ENCODE data around the gene STX3.
A peak's percentile ranks its signal among the peaks of the same experiment; 100 is the strongest.
"Not testable (repeated sequence)": the region's sequence is repeated elsewhere in the genome, so short reads cannot be mapped to it uniquely, and the experiment has no call there.

Gene STX3

DNA sequence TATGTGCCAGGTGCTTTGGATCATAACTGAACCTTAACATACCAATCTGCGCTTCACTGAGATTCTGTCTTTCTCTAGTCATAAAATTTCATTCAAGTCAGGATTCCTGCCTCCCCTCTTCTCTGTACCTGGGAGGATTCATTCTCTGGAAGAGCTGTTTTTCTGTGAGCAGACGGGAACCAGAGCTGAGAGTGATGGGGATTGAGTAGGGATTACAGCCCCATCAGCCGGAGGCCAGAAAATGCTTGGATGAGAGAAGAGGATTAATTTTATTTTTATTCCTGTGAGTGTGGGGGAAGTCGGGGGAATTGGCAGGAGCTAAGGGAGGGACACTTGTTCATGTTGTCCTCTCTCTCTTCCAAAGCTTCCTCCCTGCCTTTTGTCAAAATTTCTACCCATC lies 4.7 kb downstream of the STX3 start:
- no peak for FAIRE-seq

DNA sequence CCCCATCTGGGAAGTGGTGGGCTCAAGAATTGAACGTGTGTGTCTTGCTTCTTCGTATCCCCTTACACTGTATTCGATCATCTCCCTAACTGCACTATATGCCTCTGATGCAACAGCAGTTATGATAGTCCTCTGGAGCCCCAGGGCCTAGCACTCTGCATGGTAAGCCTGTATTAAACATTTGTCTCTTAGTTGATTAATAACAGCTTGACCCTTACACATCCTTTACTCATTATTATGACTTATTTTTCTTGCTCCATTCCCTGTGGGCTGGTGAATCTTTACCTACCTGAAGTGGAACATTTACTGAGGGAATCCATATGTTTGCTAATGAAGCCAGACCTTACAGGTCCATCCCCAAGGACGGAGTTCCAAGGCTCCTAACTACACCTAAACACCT lies 5.6 kb downstream of the STX3 start:
- no peak for FAIRE-seq

DNA sequence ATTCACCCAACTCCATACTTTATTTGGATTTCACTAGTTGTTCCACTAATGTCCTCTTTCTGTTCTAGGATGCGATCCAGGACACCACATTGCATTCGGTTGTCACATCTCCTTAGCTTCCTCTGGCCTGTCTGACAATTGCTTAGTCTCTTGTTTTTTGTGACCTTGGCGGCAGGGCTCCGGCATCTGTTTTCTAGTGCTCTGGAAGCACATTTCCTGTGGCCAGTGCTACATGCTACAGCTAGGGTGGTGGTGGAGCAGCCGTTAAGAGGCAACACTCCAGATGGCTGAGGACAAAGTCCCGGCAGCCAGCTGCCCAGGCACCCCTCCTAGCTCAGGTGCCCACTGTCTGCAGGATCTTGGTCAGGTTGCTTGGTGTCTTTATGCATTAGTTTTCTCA lies 6.8 kb downstream of the STX3 start:
- no peak for FAIRE-seq

DNA sequence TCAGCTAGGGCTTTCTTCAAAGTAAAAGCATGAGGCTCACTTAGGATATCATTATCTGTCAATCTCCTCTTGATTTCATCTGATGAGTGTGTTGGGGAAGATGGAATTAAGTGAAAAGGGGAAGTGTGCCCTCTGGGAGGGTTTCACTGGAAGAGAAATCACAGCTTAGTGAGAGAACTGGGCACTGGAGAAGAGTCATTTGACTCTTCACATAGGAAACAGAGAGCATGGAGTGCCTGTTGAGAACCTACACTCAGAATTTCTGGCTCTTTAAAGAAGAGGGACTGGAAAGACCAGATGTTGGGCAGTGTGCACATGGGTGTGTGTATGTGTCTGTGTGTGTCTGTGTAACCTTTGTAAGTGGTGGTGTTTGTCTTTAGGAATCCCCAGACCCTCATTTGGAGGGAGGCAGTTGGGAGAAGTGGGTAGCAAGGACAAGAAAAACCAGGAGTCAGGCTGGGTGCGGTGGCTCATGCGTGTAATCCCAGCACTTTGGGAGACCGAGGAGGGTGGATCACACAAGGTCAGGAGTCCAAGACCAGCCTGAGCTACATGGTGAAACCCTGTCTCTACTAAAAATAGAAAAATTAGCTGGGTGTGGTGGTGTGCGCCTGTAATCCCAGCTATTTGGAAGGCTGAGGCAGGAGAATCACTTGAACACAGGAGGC lies 10.0 kb downstream of the STX3 start:
- no peak for FAIRE-seq

DNA sequence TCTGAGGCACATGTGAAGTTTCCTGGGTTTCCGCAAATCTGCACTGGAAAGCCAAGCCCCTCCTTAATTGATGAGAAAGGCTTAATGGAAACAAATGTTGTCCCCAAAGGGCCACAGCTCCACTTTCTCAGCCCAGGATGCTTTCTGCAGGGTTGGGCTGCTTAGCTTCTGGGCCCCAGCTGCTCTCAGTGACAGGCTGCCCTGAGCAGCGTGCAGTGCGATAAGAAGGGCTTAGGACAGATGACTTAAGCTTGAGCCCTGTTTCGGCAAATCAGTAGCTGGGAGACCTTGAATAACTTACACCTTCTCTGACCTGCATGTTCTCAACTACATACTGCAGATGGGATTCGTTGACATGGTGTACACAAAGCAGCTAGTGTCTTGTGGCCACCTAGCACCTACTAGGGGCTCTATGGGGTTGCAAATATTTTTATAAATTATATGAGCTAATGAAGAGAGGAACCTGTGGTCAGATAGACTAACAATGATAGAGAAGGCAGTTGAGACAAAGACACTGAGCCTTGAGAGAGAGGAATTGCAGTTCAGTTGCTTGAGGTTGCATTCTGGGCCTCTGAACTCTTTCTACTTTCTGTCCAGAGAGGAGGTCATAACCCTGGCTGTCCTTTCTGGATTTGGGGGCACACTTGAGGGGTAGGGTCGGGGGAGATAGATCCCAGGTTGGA lies 11.5 kb downstream of the STX3 start:
- no peak for FAIRE-seq

DNA sequence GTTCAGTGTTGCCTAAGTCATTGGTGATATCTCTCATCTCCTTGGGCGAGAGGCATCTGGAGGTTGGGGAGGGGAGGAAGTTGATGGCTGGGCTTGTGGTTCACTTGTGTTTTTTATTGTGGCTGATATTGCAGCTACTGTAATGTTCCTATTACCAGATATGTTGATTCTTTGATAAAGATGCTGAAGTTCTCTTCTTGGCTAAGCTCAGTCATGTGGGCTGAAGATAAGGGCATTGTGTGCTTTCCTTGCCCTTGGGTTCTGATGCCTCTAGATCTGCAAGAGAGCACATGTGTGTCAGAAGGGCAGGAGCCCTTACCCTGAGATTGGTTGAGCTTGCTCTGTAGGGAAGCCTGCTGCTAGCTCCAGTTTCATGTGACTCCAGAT lies 12.0 kb downstream of the STX3 start:
- FAIRE-seq: no peak

DNA sequence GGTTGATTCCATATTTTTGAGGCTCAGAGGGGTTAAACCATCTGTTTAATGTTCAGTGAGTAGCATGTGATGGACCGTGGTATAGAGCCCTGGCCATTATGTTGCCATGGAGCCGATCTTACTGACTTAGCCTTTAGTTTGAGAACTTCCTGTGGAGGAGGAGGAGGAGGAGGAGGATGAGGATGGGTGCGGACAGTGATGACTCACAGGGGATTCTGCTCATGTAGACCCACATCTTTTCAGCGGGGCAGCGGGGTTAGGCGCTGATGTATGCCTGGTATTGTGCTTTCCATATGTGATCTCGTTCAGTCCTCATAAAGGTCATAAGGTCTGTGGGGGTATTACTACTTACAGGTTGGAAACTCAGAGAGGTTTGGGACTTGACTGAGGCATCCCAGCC lies 13.9 kb downstream of the STX3 start:
- no peak for FAIRE-seq

DNA sequence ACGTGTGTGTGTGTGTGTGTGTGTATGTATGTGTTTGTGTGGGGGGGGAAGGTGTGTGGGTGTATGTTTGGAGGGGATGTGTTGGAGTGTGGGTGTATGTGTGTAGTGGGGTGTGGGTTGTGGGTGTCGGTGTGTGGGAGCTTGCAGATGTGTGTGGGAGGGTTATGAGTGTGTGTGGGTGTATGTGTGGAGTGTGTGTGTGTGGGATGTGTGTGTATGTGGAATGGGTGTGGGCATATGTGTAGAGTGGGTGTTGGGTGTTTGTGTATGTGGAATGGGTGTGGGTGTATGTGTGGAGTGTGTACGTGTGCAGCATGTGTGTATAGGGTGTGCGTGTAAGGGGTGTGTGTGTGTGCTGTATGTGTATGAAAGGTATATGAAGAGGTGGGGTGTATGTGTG lies 14.7 kb downstream of the STX3 start:
- FAIRE-seq: no peak

DNA sequence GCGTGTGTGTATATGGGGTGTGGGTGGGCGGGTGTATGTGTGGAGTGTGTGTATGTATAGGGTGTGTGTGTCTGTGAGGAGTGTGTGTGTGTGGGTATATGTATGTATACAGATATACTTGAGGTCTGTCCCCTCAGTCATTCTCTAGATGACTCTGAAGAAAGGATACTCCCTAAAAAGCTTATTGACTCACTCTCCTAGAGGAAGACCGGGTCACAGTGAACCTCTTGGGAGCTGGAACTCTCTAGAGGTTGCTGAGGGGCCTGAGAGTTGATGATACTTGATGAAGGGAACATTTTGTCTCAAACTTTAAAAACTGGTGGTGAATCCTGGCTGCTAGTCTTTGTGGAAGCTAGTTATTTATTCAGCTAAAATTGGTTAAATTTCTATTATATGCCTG lies 15.1 kb downstream of the STX3 start:
- no peak for FAIRE-seq

DNA sequence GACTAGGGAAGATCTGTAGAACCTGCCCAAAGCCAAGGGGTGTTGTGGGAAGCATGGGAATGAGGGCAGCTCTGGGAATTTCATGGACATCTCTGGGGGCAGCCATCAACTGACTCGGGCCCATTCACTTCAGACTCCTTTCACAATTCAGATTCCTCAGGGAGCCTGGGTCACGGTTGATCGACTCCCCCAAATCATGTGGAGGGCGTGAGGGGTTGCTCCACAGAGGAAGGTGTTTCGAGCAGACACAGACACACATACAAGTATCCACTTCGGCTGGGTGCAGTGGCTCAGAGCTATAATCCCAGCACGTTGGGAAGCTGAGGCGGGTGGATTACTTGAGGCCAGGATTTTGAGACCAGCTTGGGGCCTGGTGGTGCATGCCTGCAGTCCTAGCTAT lies 15.7 kb downstream of the STX3 start:
- no peak for FAIRE-seq

DNA sequence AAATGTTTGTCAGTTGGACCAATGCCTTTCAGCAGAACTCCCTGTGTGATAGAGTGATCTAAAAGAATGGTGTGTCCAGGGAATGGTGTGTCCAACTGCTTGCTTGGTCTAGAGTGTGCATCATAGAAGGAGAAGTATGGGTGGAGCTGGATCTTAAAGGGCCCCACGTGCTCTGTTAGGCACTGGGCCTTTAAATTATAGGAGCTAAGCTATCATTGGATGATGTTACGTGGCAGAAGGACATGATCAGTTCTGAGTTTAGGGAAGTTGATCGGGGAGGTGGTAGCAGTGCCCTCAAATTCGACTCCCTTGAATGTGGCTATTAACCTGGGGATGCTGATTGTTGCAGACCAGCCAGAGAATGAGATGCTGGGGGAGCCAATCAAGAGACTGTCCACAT lies 16.4 kb downstream of the STX3 start:
- no peak for FAIRE-seq

DNA sequence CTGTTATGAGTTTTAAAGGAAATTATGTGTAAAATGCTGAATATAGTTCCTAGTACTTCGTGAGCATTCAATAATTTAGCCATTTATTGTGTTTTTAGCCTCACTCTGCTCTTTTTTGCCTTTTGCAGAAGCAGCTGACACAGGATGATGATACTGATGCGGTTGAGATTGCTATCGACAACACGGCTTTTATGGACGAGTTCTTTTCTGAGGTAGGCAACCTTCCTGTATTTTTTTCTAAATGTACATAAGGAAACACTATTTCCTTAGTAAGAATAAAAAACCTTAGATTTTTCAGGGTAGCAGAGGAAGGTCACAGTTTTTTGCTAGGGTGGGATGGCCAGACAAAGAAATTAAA lies 17.9 kb downstream of the STX3 start:
- no peak for FAIRE-seq

DNA sequence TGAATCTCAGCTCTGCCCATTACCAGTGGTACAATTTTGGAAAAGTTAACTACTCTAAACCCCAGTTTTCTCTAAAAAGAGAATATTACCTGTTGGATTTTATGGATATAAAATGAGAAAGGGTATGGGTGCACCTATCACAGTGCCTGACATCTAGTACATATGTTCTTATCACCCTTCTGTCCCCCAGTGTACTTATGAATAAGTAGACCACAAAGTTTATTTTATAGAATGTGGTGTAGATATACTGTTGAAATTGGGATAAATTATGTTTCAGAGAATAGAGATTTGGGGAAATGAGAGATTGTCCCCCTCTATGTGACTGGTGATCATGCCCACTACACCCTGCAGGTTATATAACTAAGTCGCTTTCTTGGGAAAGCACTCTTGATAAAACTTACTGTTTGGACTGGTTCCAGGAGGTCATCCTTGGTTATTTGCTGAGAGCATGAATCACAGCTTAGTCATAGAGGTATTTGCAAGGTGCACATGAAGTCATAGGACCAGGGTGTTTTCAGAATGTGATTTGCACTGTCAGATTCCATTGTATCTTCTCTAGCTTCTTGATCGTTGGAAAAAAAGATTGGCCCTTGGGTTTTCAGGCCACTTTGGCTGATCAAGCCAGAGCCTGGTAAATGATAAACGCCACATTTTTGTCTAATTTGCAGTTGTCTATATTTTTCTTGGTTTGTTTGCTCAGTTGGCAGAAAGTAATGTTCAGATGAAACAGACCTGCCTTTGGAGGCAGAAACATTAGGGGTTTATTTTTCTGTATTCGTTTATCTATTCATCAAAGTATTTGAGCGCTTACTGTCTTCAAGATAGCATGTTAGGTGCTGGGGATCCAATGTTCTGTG lies 21.3 kb downstream of the STX3 start:
- no peak for FAIRE-seq

DNA sequence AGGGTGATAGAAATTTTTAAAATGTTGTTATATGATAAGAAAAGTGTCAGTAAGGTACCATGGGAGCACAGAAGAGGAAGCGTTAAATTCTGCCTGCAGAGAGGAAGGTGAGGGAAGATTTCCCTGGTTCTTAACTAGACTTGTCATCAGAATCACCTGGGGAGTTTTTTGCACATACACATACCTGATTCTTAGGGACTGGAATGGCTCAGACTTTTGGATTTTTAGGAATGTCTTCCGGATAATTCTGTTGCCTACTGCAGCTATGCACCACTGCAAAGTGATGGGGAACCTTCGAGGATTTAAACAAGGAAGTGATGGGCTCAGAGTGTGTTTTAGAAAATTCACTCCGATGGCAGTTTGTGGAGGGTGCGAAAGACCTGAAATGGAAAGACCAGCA lies 21.9 kb downstream of the STX3 start:
- no peak for FAIRE-seq

DNA sequence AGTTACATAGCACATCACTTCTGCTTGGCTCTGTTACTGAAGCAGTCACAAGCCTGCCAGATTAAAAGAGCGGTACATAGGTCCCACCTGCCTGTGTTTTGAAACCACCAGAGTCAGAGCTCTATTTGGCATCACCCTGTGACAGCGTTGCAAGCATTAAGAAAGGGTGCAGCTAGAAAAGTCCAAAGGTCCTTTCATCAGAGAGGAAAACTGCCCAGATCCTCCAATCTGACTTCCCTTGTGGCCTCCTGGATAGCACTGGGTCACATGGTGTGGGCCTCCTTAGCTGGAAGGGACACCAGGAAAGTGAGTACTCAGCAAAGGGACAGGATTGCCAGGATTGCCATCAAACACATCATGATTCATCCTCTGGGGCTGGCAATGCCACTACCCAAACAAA lies 22.9 kb downstream of the STX3 start:
- FAIRE-seq: peak; percentile 17

DNA sequence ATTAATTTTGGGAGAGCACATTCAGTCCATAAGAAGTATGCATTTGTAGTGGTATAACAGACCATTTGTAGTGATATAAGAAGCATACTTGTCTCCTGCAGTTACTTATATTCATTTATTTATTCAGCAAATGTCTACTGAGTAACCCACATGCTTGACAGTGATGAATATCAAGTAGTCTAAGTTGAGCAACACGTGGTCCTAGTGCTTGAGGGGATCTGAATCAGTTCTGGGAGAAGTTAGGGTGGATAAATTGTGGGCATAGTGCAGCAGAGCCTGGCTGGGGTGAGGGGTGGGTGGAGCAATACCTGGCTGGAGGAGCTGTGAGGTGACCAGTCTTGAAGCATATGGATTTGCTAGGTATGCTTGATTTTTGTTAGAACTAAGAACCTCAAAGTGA lies 24.3 kb downstream of the STX3 start:
- no peak for FAIRE-seq

DNA sequence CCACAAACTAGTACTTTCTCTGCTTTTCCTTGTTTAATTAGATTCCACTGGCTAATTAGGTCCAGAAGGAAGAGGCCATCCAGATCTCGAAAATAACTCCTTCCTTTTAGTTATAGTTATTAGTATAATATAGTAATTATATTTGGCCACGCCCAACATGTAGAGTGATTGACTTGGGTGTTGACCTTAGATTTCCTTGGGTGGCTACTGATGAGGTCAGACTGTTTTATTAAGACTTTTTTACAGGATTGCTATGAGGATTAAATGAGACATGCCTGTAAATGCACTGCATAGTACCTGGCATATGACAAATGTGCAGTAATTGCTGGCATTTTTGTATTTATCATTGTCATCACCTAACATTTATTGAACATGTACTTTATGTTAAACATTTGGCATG lies 26.9 kb downstream of the STX3 start:
- no peak for FAIRE-seq

DNA sequence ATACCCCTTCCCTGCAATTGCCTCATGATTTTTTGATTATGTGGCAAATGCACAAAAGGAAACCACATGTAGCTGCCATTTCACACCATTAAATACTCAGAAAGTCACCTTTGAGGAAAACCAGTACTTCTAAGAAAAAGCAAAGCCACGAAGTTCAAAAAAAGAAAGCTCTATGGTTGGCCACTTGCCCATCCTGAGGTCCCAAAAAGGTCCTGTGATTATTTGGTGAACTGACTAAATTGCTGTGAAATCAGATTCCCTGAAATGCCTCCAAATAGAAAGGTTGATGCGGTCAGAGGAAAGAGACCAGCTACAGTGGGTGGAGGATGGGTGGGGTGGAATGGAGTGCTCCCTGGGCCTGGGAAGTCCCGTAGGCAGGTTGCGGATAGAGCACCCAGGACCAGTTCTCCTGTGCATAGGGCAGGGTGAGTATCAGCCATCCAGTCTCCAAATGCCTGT lies 28.5 kb downstream of the STX3 start:
- FAIRE-seq: no peak

DNA sequence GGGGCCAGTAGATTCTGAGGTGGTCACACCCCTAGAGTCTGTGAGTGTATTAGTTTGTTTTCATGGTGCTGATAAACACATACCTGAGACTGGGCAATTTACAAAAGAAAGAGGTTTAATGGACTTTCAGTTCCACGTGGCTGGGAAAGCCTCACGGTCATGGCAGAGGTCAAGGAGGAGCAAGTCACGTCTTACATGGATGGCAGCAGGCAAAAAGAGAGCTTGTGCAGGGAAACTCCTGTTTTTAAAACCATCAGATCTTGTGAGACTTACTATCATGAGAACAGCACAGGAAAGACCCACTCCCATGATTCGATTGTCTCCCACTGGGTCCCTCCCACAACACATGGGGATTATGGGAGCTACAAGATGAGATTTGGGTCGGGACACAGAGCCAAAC lies 29.3 kb downstream of the STX3 start:
- FAIRE-seq: not testable (repeated sequence)

DNA sequence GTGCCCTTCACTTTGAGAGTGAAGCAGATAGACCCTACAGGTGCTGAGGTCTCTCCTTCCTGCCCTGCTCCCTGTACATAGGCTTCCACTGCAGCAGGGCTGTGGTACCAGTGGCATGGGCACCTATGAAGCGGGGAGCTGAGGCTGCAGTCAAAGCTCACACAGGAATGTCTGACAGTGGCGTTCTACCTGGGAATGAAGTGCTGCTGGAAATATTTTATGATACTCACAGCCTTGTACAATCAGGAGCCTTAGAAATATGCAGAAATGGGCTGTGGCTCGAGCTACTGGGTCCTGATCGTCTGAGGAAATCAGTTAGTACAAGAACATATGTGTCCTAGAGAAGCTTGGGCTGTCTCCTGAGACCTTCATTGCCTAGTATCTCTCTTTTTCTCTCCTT lies 30.6 kb downstream of the STX3 start:
- FAIRE-seq: no peak

DNA sequence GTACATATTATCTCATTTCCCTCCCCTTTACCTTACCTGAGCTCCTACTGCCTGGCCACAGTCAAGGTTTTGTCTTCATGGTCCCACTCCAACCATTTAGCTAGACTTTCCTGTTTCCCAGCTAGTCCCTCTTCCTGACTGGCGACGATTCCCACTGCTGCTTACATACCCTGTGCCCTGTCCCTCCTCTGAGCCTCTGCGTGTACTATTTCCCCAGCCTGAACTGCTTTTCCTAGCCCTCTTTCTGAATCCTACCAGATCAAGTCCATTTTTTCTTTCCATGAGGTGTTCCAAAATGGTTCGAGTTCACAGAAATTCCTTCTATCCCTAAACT lies 32.0 kb downstream of the STX3 start:
- FAIRE-seq: no peak

DNA sequence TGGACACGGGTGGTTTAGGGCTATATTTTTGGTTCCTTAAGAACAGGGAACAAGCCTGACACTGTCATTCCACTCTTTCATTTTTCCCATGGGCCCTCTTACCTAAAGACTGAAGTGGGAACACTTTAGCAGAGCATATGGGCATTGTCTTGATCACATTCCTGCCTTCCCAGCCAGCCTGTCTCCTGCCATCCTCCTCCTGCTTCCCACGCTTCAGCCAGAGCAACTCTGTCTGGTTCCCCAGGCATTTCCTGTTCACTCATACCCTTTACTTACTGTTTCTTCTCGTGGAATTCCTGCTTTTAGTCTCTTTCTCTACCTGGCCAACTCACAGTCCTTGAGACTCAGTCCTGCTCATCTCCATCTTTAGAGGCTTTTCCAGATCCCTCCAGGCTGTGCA lies 32.6 kb downstream of the STX3 start:
- no peak for FAIRE-seq

DNA sequence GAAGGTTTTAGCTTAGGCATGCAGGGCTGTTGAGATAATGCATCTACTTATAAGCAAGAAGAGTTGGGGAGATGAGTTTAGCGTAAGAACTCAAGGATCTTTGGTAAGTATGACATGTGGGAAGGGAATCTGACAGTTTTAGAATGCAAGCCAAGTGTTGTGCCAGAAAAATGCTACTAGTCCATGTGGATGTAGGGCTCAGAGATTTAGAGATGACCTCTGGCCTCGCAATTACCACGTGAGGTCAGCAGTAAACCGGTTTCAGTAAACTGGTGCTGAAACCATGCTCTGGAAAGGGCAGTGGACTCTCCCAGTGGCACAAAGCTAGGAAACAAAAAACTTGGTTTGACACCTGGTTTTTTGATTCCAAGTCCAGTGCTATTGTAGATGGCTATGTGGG lies 36.5 kb downstream of the STX3 start:
- no peak for FAIRE-seq

DNA sequence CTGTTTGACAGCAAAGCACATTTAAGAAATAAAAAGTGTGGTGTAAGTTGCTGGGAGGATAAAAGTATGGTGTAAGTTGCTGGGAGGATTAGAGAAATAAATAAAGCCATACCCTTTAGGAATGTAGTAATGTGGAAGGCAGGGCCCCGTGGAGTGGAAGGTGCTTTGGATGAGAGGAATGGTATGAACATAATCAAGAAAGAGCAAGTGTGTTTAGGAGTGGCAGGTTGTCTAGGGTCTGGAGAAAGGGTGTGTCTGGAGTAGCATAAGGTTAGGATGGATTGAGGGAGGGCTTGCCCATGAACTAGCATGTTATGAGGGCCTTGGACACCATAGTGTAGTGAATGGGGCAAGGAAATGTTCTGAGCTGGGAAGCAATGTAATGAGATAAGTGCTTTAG lies 37.3 kb downstream of the STX3 start:
- FAIRE-seq: no peak

Measured in islet of Langerhans (tissue), 1 donor.